NT2/D1 (cell line): ENCODE data around the gene DGKE.

Experiments
- DNase-seq: peaks from one replicate; pipeline ENCODE4 v3.0.0-alpha.2; 2011; ENCODE audit warnings: low read depth, low spot score
- H3K27me3 ChIP-seq: 2 replicates; pipeline ENCODE4 v1.6.0; 2011; ENCODE audit warnings: mild to moderate bottlenecking; ENCODE audit not compliant: insufficient read length, insufficient read depth
- H3K36me3 ChIP-seq: 2 replicates; pipeline ENCODE4 v1.6.1; 2011; ENCODE audit warnings: mild to moderate bottlenecking, low read length, mixed read lengths; ENCODE audit not compliant: insufficient read depth, insufficient read length
- H3K4me1 ChIP-seq: 2 replicates; pipeline ENCODE4 v1.5.1; 2011; ENCODE audit not compliant: insufficient read depth, insufficient read length
- H3K4me3 ChIP-seq: 2 replicates; pipeline ENCODE4 v1.5.1; 2011; ENCODE audit warnings: low read depth; ENCODE audit not compliant: insufficient read length
- H3K9ac ChIP-seq: 2 replicates; pipeline ENCODE4 v1.6.0; 2011; ENCODE audit warnings: low read depth; ENCODE audit not compliant: insufficient read length
- H3K9me3 ChIP-seq: 2 replicates; pipeline ENCODE4 v1.5.1; 2011; ENCODE audit warnings: mild to moderate bottlenecking, low read length; ENCODE audit not compliant: insufficient read depth
- SUZ12 ChIP-seq: IDR thresholded peaks from 2 replicates; pipeline ENCODE4 v1.6.1; 2011; ENCODE audit not compliant: insufficient read length, insufficient read depth; ENCODE audit errors: extremely low read depth
- YY1 ChIP-seq: IDR thresholded peaks from 2 replicates; pipeline ENCODE4 v1.6.1; 2011; ENCODE audit not compliant: insufficient read length, insufficient read depth
- ZNF274 ChIP-seq: IDR thresholded peaks from 2 replicates; pipeline ENCODE4 v1.6.1; 2011; ENCODE audit warnings: mild to moderate bottlenecking, low read depth, low read length

Gene DGKE

DNA sequence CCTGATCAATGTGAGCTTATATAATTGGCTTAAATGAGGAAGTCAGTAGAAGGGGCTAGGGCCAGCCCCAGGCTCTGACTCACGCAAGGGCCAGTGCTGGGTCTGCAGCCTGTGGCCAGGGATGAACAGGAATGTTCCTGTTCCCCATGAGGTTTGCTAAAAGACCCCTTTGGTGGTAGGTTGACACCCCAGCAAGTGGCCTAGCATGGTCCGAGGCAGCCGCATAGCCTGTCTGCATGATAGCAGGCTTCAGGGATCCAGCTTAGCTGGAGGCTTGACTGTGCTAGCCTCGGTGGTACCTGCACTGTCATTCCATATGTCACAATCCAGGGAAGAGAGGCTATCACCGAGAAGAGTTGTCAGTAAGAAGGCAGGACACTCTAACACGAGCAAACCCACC, 56.4 kb downstream of the DGKE start:
- H3K4me1 ChIP-seq = peaks cover 7% of the 10 kb centered on the region
- no peak for TF ChIP-seq YY1
- TF ChIP-seq ZNF274 = no peak
- no peak for TF ChIP-seq SUZ12
- H3K27me3 ChIP-seq = no peaks in the 10 kb centered on the region
- H3K4me3 ChIP-seq = no peak overlapping the region
- H3K36me3 ChIP-seq = peaks cover 19% of the 10 kb centered on the region
- H3K9ac ChIP-seq = no peak overlapping the region
- no peak for DNase-seq
- H3K9me3 ChIP-seq = peaks cover 30% of the 10 kb centered on the region; the same call in 1 of the 2 replicates

DNA sequence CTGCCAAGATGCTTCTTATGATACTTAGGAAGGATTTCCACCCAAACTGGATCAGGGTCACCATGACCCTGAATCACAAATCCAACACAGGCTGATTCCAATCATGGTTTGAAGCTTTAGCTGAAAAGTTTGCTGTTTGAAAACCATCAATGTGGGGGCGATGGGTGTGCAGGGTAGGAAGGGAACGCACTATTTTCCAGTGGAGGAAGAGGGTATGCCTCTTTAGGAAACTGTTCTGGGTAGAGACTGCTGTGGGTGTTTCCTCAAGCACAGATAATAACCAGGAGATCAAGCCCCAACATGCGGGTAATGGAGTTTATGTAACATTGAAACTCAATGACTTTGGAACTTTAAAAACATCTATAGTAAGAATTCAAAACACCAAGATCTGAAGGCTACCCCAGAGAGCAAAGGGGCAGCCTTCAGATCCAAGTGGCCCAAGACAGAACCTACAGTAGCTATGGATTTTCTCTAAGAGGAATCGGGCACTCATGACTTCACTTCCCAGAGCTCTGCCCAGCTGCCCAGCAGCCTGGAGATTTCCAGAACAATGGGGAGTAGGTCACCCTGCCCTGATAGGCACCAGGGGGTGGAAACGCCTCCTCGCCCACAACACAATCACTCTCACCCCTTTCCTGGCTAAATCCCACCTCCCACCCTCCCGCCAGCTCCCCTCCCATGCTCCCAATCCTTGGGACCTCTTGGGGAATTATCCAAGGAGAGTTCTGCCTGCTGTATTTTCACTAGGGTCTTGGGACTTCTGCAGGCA, 57.1 kb downstream of the DGKE start:
- H3K36me3 ChIP-seq = peaks cover 23% of the 10 kb centered on the region
- no peaks in the 10 kb centered on the region for H3K27me3 ChIP-seq

DNA sequence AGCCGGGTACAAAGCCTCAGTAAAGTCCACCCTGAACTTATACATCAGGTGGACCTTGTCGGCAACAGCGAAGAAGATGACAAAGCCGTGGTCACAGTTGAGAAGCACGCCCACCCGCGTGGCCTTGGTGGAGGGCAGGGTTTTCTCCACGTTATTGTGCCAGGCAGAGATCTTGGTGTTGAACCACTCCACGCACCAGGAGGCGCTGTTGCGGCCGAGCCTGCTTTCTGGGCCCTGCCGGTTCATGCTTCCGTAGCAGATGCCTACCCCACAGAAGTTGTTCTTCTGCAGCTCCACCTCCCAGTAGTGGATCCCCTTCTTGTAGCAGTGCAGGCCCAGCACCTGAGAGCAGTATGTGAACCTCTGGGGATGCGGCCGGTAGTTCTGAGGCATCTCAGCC, 57.8 kb downstream of the DGKE start:
- Histone ChIP-seq H3K27me3 (no peaks in the 10 kb centered on the region), H3K9ac (no peak overlapping the region), H3K36me3 (peaks cover 23% of the 10 kb centered on the region), H3K4me1 (peaks cover 7% of the 10 kb centered on the region), H3K9me3 (peaks cover 24% of the 10 kb centered on the region; the same call in 1 of the 2 replicates), H3K4me3 (no peak overlapping the region)
- DNase-seq = no peak
- TF ChIP-seq YY1 = no peak
- no peak for TF ChIP-seq ZNF274
- no peak for TF ChIP-seq SUZ12

More for the DNA sequence above, 57.1 kb downstream of the DGKE start:
- no peak for TF ChIP-seq YY1
- TF ChIP-seq SUZ12 = no peak
- TF ChIP-seq ZNF274 = no peak
- H3K9me3 ChIP-seq = peaks cover 30% of the 10 kb centered on the region; the same call in 1 of the 2 replicates
- no peak overlapping the region for H3K4me3 ChIP-seq
- no peak overlapping the region for H3K9ac ChIP-seq
- H3K4me1 ChIP-seq = peaks cover 7% of the 10 kb centered on the region
- no peak for DNase-seq

DNA sequence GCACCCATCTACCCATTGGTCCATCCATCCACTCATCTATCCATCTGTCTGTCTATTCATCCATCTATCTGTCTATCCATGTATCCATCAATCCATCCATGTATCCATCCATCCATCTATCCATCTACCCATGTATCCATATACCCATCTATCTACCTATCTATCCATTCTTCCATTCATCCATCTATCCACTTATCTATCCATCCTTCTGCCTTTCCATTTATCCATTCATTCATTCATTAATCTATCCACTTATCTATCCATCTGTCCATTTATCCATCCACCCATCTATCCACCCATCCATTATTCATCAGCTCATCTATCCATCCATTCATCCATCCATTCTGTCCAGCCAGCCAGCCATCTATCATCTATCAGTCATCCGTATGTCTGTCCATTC, 58.4 kb downstream of the DGKE start:
- Histone ChIP-seq H3K4me3 (no peak overlapping the region), H3K9ac (no peak overlapping the region), H3K9me3 (peaks cover 19% of the 10 kb centered on the region; the same call in 1 of the 2 replicates), H3K27me3 (no peaks in the 10 kb centered on the region), H3K4me1 (peaks cover 7% of the 10 kb centered on the region), H3K36me3 (peaks cover 23% of the 10 kb centered on the region)
- TF ChIP-seq YY1 (no peak), ZNF274 (no peak), SUZ12 (no peak)
- no peak for DNase-seq

DNA sequence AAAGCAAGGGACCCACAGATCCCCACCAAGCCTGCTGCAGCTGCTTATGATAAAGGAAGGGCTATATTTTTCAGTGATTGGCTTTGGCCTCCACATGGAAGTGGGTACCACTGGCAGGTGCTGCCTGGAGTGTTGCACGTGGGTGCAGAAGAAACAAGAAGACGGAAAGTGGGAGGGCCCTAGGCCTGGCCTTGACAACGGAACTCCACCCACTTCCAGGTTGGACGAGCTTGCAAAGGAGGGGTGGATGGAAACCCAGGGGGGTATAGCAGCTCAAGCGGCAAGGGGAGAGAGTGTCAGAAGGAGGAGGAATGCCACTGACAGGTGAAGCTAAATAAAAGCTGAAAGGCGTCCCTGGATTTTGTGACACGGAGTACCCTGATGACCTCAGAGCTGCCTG, 59.6 kb downstream of the DGKE start:
- peaks cover 7% of the 10 kb centered on the region for H3K4me1 ChIP-seq

DNA sequence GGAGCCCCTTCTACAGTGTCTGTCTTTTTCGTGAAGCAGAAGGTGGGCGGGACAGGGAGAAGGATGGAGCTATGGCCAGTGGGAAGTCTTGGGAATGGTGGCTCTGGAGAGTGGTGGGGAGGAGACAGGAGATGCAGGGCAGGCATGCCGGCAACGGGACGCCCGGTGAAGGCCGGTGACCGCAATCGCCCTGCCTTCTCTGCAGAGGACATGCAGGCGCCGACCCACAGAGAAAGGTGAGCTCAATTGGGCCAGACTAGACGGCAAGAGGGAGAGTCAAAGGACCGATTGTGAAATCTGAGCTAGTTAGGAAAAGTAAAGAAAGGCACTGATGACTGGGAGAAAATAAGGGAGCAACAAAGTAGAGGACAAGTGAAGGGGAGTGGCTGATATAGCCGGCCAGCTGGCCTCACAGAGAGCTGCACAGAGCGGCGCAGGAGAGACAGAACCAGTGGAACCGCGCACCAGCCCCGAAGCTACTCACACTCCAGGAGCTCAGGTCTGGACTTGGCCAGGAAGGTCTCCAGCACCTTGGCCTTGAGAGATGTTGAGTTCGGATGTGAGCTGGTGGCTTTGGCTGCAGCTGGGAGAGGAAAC, 61.0 kb downstream of the DGKE start:
- Histone ChIP-seq H3K9ac (no peak overlapping the region), H3K4me3 (no peak overlapping the region), H3K36me3 (peaks cover 29% of the 10 kb centered on the region), H3K9me3 (no peaks in the 10 kb centered on the region), H3K4me1 (peaks cover 13% of the 10 kb centered on the region), H3K27me3 (no peaks in the 10 kb centered on the region)
- TF ChIP-seq ZNF274 (no peak), SUZ12 (no peak), YY1 (no peak)
- DNase-seq = no peak

More for the DNA sequence above, 59.6 kb downstream of the DGKE start:
- H3K4me3 ChIP-seq = no peak overlapping the region
- TF ChIP-seq SUZ12 (no peak), YY1 (no peak), ZNF274 (no peak)
- no peak for DNase-seq
- H3K27me3 ChIP-seq = no peaks in the 10 kb centered on the region
- peaks cover 26% of the 10 kb centered on the region for H3K36me3 ChIP-seq
- H3K9me3 ChIP-seq = peaks cover 7% of the 10 kb centered on the region; the same call in 1 of the 2 replicates
- H3K9ac ChIP-seq = no peak overlapping the region

DNA sequence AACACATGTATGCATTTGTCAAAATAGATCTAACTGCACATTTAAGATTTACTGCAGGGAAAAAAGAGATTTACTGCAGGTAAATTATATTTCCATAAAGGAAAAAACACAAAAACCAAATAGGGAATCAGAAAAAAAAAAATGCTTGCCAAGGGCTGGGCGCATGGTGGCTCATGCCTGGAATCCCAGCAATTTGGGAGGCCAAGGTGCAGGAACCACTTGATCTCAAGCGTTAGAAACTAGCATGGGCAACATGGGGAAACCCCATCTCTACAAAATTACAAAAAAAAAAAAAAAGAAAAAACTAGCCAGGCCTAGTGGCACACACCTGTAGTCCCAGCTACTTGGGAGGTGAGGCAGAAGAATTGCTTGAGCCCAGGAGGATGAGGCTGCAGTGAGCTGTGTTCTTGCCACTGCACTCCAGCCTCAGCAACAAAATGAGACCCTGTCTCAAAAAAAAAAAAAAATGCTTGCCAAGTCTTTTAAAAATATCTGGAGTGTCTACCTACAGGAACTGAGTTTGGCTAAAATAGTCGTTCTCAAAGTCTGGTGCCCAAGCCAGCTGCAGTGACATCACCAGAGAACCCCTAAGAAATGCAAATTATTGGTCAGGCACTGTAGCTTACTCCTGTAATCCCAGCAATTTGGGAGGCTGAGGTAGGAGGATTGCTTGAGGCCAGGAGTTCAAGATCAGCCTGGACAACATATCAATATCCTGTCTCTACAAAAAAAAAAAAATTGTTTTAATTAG, 62.4 kb downstream of the DGKE start:
- no peak overlapping the region for H3K4me3 ChIP-seq
- H3K9me3 ChIP-seq = no peaks in the 10 kb centered on the region
- TF ChIP-seq ZNF274 (no peak), SUZ12 (no peak), YY1 (no peak)
- H3K27me3 ChIP-seq = no peaks in the 10 kb centered on the region
- peaks cover 13% of the 10 kb centered on the region for H3K4me1 ChIP-seq
- no peak overlapping the region for H3K9ac ChIP-seq
- peaks cover 29% of the 10 kb centered on the region for H3K36me3 ChIP-seq
- DNase-seq = no peak
